IMR-90 (cell line): ENCODE results near the gene PPP1CA. TPM values are rescaled to one million over a fixed set of nuclear protein-coding genes. Genes with fewer than 3 reads are reported as not detected.

Experiments
- ATAC-seq: fragments of 200-7000 bp; cut with Tn5 transposase; 2 replicates; pipeline ENCODE4 v1.9.1; 2020; ENCODE audit warnings: low read depth, mild to moderate bottlenecking, moderate library complexity
- BruUV-seq: library from RNA; stranded (reverse); fragments of 400-500 nt; replicated peaks from 2 replicates; lab custom pipeline; 2021; lab: Mats Ljungman, UMichigan
- CTCF ChIA-PET: fragments of 300-600 bp; formaldehyde crosslinking; extraction: SDS; loops from one replicate; lab custom pipeline; 2021; ENCODE audit warnings: antibody characterized with exemption; lab: Yijun Ruan, JAX
- POLR2A ChIA-PET: fragments of 300-600 bp; sonication (Branson Sonifier 250); formaldehyde crosslinking; loops from one replicate; lab custom pipeline; 2022; ENCODE audit warnings: antibody characterized with exemption; ENCODE audit not compliant: unreplicated experiment; lab: Charles Lee
- DNase-seq: peaks from one replicate; pipeline ENCODE4 v3.0.0; 2013
- H2AFZ ChIP-seq: replicated peaks from 2 replicates; pipeline ENCODE3; 2013; ENCODE audit warnings: low read length, mild to moderate bottlenecking; ENCODE audit not compliant: poor library complexity
- H2AK5ac ChIP-seq: 2 replicates; pipeline ENCODE4 v1.6.1; 2013; ENCODE audit warnings: low read depth, low read length, inconsistent platforms
- H2AK9ac ChIP-seq: replicated peaks from 2 replicates; pipeline ENCODE3; 2013; ENCODE audit warnings: mild to moderate bottlenecking, low read depth, low read length, moderate library complexity; ENCODE audit not compliant: poor library complexity
- H2BK120ac ChIP-seq: 2 replicates; pipeline ENCODE4 v1.6.1; 2013; ENCODE audit warnings: low read depth, low read length, inconsistent platforms
- H2BK15ac ChIP-seq: 3 replicates; pipeline ENCODE4 v1.6.1; 2013; ENCODE audit warnings: low read depth, low read length, inconsistent platforms
- H2BK20ac ChIP-seq: 2 replicates; pipeline ENCODE4 v1.6.1; 2013; ENCODE audit warnings: low read depth, mild to moderate bottlenecking, inconsistent platforms, low read length, moderate library complexity
- H2BK5ac ChIP-seq: 2 replicates; pipeline ENCODE4 v1.6.1; 2013; ENCODE audit warnings: mild to moderate bottlenecking, low read depth, low read length, inconsistent platforms; ENCODE audit not compliant: poor library complexity, severe bottlenecking
- H3K14ac ChIP-seq: replicated peaks from 2 replicates; pipeline ENCODE4 v1.6.1; 2013; ENCODE audit warnings: low read depth, low read length, inconsistent platforms
- H3K18ac ChIP-seq: 2 replicates; pipeline ENCODE4 v1.6.1; 2013; ENCODE audit warnings: low read depth, low read length, control low read depth
- H3K23ac ChIP-seq: 2 replicates; pipeline ENCODE4 v1.6.1; 2013; ENCODE audit warnings: low read depth, low read length, inconsistent platforms
- H3K27ac ChIP-seq: 2 replicates; pipeline ENCODE4 v1.5.1; 2013; ENCODE audit warnings: mild to moderate bottlenecking, control low read depth, low read length; ENCODE audit not compliant: insufficient read depth
- H3K27me3 ChIP-seq: 2 replicates; pipeline ENCODE4 v1.6.1; 2013; ENCODE audit warnings: low read length; ENCODE audit not compliant: control insufficient read depth, insufficient read depth
- H3K36me3 ChIP-seq: 2 replicates; pipeline ENCODE4 v1.6.1; 2013; ENCODE audit warnings: low read length, mixed read lengths; ENCODE audit not compliant: control insufficient read depth, insufficient read depth
- H3K4ac ChIP-seq: 2 replicates; pipeline ENCODE4 v1.6.1; 2013; ENCODE audit warnings: low read depth, low read length, inconsistent platforms
- H3K4me1 ChIP-seq: 2 replicates; pipeline ENCODE4 v1.6.1; 2013; ENCODE audit warnings: low read length, mixed read lengths; ENCODE audit not compliant: control insufficient read depth, insufficient read depth
- H3K4me2 ChIP-seq: 2 replicates; pipeline ENCODE4 v1.6.1; 2013; ENCODE audit warnings: low read depth, mild to moderate bottlenecking, control low read depth, low read length, moderate library complexity
- H3K4me3 ChIP-seq: 2 replicates; pipeline ENCODE4 v1.5.1; 2013; ENCODE audit warnings: low read depth, mild to moderate bottlenecking, control low read depth, low read length, moderate library complexity; ENCODE audit not compliant: insufficient read depth
- H3K56ac ChIP-seq: 2 replicates; pipeline ENCODE4 v1.6.1; 2013; ENCODE audit warnings: low read length, inconsistent platforms; ENCODE audit not compliant: insufficient read depth; ENCODE audit errors: extremely low read depth
- H3K79me1 ChIP-seq, 2 experiments: 2 replicates each; pipeline ENCODE4 v1.6.1; 2013; ENCODE audit warnings: low read length in 2 of 2, inconsistent platforms in 1 of 2, low read depth in 1 of 2
- H3K9ac ChIP-seq: 2 replicates; pipeline ENCODE4 v1.6.1; 2013; ENCODE audit warnings: low read depth, low read length, control low read depth
- H3K9me1 ChIP-seq: 2 replicates; pipeline ENCODE4 v1.6.1; 2013; ENCODE audit warnings: low read length, inconsistent platforms; ENCODE audit not compliant: insufficient read depth
- H3K9me3 ChIP-seq: 2 replicates; pipeline ENCODE4 v1.6.1; 2013; ENCODE audit warnings: low read length; ENCODE audit not compliant: control insufficient read depth, insufficient read depth
- H4K20me1 ChIP-seq: 2 replicates; pipeline ENCODE4 v1.6.1; 2013; ENCODE audit warnings: low read length, inconsistent platforms; ENCODE audit not compliant: insufficient read depth
- H4K5ac ChIP-seq: 2 replicates; pipeline ENCODE4 v1.6.1; 2013; ENCODE audit warnings: mild to moderate bottlenecking, low read depth, low read length, control low read depth
- H4K8ac ChIP-seq, 2 experiments: 2 replicates each; pipeline ENCODE4 v1.6.1; 2013; ENCODE audit warnings: low read depth in 2 of 2, low read length in 2 of 2, control low read depth in 1 of 2, inconsistent platforms in 1 of 2
- H4K91ac ChIP-seq: 2 replicates; pipeline ENCODE4 v1.6.1; 2013; ENCODE audit warnings: low read depth, low read length, inconsistent platforms; ENCODE audit not compliant: insufficient read depth
- CHD1 ChIP-seq: IDR thresholded peaks from 2 replicates; pipeline ENCODE4 v1.6.1; 2012; ENCODE audit warnings: low read depth, low read length, improper control_type of control experiment
- RCOR1 ChIP-seq: IDR thresholded peaks from 2 replicates; pipeline ENCODE4 v1.6.1; 2012; ENCODE audit warnings: mild to moderate bottlenecking, low read length, improper control_type of control experiment; ENCODE audit not compliant: insufficient replicate concordance
- WGBS, 2 experiments: methylation state at CpG; one replicate each; pipeline versions ENCODE4 v1.1.5 to v1.1.7; 2013; ENCODE audit warnings: missing lambda C conversion rate in 2 of 2; ENCODE audit not compliant: insufficient read length in 1 of 2; ENCODE audit errors: extremely low coverage in 2 of 2; 5-methylcytosine and 5-hydroxymethylcytosine counted together
- dilution Hi-C: fragments of 300-500 bp; cut with HindIII; formaldehyde crosslinking; loops from one replicate; pipeline ENCODE4 v1.14.3; 2018; ENCODE audit warnings: low sequenced_read_pairs; ENCODE audit not compliant: unreplicated experiment
- in situ Hi-C: fragments of 300-500 bp; cut with MboI; formaldehyde crosslinking; loops from 3 replicates; pipeline ENCODE4 v1.14.3; 2019; ENCODE audit warnings: low sequenced_read_pairs, inconsistent platforms, mixed read lengths
- intact Hi-C: fragments of 100-400 bp; cut with micrococcal nuclease; formaldehyde crosslinking; loops from 2 replicates; pipeline ENCODE4 v1.10.0; 2022
- polyA plus RNA-seq, 3 experiments: library from polyadenylated mRNA; depleted of rRNA; stranded (reverse); fragments of >200 nt; gene quantifications; 2 replicates each; pipeline ENCODE4 v1.2.3, GENCODE V29; 2012; ENCODE audit warnings: low replicate concordance in 1 of 3
- total RNA-seq: library from RNA; depleted of rRNA; stranded (reverse); fragments of >200 nt; gene quantifications from 2 replicates; pipeline ENCODE4 v1.2.3, GENCODE V29; 2012

PPP1CA gene
- total and polyA plus RNA-seq, 2 of the 4 experiments (the other 2 are of a cell fraction): 228 to 313 TPM

DNA sequence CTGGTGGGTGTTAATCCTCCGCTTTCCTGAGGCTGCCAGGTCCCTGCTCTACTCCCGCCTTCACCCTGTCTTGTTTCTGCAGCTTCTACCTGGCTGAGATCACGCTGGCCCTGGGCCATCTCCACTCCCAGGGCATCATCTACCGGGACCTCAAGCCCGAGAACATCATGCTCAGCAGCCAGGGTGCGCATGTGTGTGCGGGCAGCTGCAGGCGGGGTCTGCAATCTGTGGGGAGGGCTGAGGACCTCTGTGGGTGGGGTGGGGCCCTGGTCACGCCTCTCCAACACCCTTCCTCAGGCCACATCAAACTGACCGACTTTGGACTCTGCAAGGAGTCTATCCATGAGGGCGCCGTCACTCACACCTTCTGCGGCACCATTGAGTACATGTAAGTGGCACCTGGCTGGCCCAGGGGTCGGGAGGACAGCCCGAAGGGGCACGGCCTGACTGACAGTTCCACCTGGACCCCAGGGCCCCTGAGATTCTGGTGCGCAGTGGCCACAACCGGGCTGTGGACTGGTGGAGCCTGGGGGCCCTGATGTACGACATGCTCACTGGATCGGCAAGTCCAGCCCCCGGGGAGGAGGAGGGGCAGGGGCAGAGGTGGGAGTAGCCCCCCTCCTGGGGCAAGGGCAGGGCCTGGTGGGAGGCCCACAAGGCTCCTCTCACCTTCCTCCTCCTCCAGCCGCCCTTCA, 31.1 kb upstream of the PPP1CA start:
- H2AK9ac ChIP-seq: no peak overlapping the region
- POLR2A ChIA-PET: no interaction called here
- dilution Hi-C loops: no loop called here

More for the DNA sequence above, 31.1 kb upstream of the PPP1CA start:
- CTCF ChIA-PET: no interaction called here
- H3K4me1 ChIP-seq: peaks cover 4% of the 10 kb centered on the region; the same call in 1 of the 2 replicates
- H3K9me1 ChIP-seq: peaks cover 3% of the 10 kb centered on the region; the same call in 1 of the 2 replicates
- ATAC-seq (no peak), DNase-seq (no peak)
- H3K9me3 ChIP-seq: no peaks in the 10 kb centered on the region
- no peak overlapping the region for H2AFZ ChIP-seq
- H3K79me1 ChIP-seq: peaks cover 11 to 25% of the 10 kb centered on the region in 2 experiments
- no peak overlapping the region for H2BK20ac ChIP-seq
- H4K20me1 ChIP-seq: no peaks in the 10 kb centered on the region; the same call in 1 of the 2 replicates
- H4K5ac ChIP-seq: no peak overlapping the region
- H2BK15ac ChIP-seq: no peak overlapping the region
- no peak overlapping the region for H2AK5ac ChIP-seq
- no peak overlapping the region for H2BK5ac ChIP-seq
- no peak for TF ChIP-seq CHD1
- no peak for TF ChIP-seq RCOR1
- no TSS peak for BruUV-seq
- 95% methylated on average over 4 of the region's 22 CpGs; no CpG with 5 or more reads in 1 of the 2 experiments for WGBS, 2 experiments
- H4K8ac ChIP-seq: no peak overlapping the region
- no peak overlapping the region for H3K27ac ChIP-seq
- no peak overlapping the region for H3K23ac ChIP-seq
- no peak overlapping the region for H3K9ac ChIP-seq
- peaks cover 36% of the 10 kb centered on the region for H3K36me3 ChIP-seq
- H3K18ac ChIP-seq: no peak overlapping the region
- no peak overlapping the region for H2BK120ac ChIP-seq
- no peaks in the 10 kb centered on the region for H3K27me3 ChIP-seq
- no peak overlapping the region for H3K4me2 ChIP-seq
- intact Hi-C loops (no loop called here), in situ Hi-C loops (no loop called here)
- H3K4ac ChIP-seq: no peak overlapping the region
- H3K56ac ChIP-seq: no peak overlapping the region
- H3K4me3 ChIP-seq: no peak overlapping the region
- no peak overlapping the region for H4K91ac ChIP-seq
- no peak overlapping the region for H3K14ac ChIP-seq
